Bladder microvascular endothelial cell (primary cell): ENCODE data around the gene GK2. TPM values are rescaled to one million over a fixed set of nuclear protein-coding genes. Genes with fewer than 3 reads are reported as not detected.

Source experiments
- total RNA-seq: library from RNA; depleted of rRNA; stranded (reverse); fragments of >200 nt; gene quantifications from 2 replicates; pipeline ENCODE4 v1.2.3, GENCODE V29; 2014

Gene GK2
- not detected in 2 replicates for total RNA-seq

DNA sequence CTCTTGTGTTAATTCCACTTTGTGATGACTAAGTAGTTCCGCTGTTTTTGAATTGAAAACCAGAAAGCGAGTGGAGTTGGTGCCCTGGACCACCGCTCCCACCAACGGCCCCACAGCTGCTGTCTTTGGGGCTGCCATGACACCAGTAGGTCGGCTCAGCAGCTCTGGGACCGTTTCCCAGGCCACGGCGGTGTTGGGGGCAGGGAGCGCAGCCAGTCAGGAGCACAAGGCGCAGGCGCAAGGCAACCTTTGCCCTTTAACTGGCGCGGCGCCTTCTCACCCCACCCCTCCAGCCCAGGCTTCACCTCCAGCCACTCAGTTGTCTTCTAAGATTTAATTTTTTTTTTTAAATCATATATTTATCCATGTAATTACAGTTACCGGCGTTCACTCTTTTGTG lies at the start of gene GK2:
GK2 (minus strand) TSS at position 166 of the 400 bp plus-strand sequence; CDS start at position 138, 28 bp downstream.

Other genes with a start within 250 kb of the GK2 start
- gene NAA11, start 82.2 kb downstream of the GK2 start, total RNA-seq, result not detected in 2 replicates